COR-L47 (cell line): Measurements from ENCODE around the gene SMLR1.

ENCODE experiments used
- DNase-seq: peaks from one replicate; lab custom pipeline; 2025; lab: John Stamatoyannopoulos, UW

Gene SMLR1

DNA sequence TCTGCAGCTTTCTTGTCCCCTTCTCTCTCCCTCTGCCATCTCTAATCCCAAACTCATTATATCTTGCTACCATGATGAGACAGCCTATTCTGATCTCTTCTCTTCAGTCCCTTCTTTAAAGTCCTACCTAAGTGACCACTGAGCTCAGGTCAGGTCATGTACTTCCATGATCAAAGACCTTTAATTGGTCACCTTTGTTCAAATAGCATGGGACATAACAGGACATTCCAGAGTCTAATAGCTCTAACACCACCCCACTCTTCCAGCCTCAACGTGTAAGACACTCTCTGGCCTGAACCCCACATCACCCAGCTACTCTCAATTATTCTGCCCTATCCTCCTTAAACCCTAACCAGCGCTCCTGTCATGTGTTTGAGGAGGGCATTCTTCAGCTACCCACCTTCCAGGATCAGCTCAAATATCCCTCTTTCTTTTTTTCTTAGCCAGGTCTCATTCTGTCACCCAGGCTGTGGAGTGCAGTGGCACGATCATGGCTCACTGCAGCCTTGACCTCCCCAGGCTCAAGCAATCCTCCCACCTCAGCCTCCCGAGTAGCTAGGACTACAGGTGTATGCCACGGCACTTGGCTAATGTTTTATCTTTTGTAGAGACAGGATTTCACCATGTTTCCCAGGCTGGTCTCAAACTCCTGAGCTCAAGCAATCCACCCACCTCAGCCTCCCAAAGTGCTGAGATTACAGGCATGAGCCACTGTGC, 2.1 kb upstream of the SMLR1 start:
- no peak for DNase-seq

DNA sequence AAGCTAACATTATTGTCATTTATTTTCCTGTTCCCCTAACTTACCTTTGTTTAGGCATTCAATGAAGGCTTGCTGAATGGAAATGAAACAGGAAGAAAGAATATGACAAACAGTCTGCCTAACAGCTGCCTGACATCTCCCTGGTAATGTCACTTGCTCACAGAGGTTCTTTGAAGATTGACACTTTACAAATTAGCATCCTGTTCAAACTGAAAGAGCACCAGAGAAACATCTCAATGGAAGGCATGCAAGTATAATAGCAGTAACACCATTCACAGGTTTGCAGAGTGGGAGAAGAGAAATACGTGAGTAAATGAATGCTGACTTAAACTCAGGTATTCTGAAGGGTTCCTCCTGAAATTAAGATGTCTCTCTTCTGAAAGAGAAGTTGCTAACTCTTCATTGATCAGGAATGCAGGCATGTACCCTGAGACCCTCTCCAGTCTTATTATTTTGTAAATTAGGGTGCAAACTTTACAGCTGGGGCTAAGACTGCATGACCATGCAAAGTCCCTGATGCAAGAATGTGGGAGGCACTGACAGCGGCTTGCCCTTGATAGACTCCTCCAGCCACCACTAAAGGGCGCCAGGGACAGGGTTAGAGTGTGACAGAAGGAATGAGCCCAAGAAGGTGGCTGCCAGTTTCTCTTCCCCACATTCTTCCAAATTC, 1.3 kb upstream of the SMLR1 start:
- no peak for DNase-seq

- no peak for DNase-seq
These were observed 562 bp upstream of the SMLR1 start for GRCh38 chr6:130826442-130827246.

DNA sequence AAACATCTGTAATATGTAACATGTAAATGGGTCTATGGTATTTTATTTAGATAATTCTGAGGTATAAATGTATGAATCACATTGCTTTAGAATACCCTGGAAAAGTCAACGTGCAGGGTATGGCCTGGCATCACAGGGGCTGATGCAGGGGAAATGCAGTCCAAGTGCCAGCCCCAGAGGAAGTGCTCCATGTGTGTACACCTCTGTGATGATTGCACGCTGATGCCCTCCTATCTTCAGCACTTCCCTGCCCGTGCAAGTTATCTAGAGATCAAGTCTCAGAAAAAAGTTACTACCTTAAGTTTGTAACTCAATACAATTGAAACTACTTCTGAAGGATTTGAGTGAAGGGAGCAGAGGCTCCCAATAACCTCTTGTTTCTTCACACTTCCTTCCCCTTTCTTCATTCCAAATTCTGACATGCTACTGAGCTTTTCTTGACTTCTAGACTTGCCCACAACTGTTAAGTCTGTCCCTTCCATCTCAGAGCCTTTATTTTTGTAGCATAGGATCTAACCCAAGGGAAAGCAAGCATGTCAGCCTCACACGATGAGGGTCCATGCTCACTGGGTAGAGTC, 2.2 kb downstream of the SMLR1 start:
- no peak for DNase-seq

- DNase-seq, result no peak
These were observed 4.4 kb downstream of the SMLR1 start for GRCh38 chr6:130831607-130832006.

DNA sequence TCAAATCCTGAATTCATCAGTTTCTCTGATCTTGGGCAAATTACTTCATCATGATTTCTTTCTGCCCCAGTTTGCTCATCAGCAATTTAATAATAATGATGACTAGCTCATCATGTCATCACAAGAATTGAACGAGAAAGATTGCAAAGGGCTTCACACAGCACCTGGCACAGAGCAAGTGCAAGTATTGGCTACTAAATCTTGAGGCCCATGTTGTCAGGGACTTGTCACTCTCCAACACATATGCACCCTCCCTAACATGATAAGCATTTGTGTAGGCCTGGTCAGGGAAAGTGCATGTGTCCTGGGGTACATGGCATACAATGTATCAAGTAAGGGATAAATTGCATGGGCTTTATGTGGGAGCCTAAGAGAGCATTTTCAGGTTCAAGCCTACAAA, 6.4 kb downstream of the SMLR1 start:
- no peak for DNase-seq

GRCh38 chr6:130834482-130835251, 7.5 kb downstream of the SMLR1 start:
- no peak for DNase-seq

DNA sequence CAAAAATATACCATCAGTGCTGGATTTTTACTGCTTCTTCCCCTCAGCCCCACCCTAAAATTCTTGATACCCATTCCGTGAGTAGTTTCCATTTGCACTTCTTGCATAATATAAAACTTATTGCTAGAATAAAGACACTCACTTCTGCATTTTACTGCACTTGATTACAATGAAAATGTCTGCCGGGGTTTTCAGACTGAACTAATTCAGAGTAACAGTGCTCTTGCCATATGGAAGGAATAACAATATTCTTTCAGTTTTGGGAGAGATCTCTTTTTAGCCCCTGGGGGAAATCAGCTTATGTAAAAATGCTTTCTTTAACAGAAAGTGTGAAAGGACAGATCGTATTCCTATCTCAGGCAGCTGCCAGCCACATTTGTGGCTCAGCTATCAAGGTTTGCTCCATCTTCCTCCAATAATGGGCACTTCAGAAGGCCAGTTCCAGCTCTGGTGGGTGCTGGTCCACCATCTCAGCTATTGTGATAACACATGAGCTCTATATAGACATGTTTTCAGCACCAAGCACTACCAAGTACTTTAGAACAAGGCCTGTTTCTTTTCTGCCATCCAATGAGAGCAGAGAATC, 8.9 kb downstream of the SMLR1 start:
- no peak for DNase-seq

DNA sequence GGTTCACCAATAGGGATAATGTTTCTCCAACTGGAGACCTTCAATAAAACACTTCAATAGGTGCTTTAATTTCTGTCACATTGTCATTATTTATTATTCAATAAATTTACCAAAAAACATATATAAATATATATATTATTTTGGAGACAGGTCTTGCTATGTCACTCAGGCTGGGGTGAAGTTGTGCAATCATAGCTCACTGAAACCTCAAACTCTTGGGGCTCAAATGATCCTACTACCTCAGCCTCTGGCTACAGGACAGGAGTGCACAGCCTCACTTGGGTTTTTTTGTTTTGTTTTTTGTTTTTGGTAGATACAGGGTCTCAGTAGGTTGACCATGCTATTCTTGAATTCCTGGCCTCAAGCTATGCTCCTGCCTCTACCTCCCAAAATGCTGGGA, 9.9 kb downstream of the SMLR1 start:
- DNase-seq, result no peak

GRCh38 chr6:130838250-130838860, 11.1 kb downstream of the SMLR1 start:
- DNase-seq, result no peak

- DNase-seq, result no peak
These were observed 11.7 kb downstream of the SMLR1 start for GRCh38 chr6:130838951-130839350.

DNA sequence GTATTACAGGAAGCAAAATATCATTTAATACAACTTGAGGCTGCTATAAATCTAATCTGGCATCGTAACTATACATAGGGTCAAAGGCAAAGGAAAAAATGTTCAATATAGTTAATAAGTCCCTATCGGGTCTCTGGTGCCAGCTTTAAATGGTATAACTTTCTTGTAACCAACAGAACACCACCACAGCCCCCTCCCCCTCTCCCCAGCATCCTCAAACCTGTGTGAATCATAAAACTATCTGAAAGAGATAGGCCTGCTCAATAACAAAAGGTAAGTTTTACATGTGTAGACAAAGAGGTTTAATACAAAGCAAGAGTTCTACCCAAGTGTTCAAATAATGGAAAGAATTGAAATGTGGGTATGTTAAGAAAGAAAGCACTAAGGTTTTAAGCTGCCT, 12.2 kb downstream of the SMLR1 start:
- DNase-seq, result no peak

DNA sequence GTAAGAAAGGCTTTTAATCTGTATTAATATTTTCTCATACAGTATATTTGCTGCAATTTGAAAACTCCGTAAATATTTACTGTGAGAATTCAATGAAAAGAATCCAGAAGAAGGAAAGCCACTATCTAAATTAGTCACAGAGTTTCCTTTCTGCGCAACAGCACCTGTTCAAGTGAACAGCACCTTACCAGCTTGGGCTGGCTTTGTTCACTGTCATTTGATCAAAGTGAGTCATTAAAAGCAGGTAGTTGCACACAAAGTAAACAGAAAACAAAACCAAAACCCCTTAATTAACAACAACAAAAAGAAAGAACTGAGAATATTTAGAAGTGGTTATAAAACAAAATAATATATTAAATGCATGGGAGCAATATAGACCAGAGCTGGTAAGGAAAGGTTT, 12.8 kb downstream of the SMLR1 start:
- DNase-seq, result no peak

DNA sequence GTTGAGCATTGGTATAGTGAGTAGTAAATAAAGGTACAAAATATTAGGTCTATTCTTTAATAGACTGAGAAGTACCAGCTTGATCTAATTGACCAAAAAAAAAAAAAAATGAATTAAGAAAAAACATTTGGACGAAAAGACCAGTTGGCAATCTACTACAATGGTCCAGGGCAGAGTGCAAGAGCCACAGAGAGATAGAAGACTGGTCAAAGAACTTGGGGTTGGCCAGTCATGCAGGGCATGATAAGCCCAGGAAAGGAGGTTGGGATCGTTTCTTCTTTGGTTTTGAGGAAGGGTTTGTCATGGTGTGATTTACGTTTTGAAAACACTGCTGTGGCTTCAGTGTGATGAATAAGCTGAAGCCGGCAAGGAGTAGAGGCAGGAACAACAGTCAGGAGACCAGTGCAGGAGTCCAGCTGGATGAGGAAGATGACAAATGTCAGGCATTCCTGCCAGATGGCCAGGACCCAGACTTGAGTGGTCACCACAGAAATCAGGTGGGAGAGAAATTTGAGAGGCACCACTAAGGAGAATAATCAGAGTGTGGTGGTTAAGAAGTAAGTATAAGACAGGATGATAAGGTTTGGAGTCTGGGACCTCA, 14.0 kb downstream of the SMLR1 start:
- DNase-seq, result no peak

- no peak for DNase-seq
These were observed 16.5 kb downstream of the SMLR1 start for GRCh38 chr6:130843575-130844320.

GRCh38 chr6:130846501-130846900, 19.3 kb downstream of the SMLR1 start:
- no peak for DNase-seq

DNA sequence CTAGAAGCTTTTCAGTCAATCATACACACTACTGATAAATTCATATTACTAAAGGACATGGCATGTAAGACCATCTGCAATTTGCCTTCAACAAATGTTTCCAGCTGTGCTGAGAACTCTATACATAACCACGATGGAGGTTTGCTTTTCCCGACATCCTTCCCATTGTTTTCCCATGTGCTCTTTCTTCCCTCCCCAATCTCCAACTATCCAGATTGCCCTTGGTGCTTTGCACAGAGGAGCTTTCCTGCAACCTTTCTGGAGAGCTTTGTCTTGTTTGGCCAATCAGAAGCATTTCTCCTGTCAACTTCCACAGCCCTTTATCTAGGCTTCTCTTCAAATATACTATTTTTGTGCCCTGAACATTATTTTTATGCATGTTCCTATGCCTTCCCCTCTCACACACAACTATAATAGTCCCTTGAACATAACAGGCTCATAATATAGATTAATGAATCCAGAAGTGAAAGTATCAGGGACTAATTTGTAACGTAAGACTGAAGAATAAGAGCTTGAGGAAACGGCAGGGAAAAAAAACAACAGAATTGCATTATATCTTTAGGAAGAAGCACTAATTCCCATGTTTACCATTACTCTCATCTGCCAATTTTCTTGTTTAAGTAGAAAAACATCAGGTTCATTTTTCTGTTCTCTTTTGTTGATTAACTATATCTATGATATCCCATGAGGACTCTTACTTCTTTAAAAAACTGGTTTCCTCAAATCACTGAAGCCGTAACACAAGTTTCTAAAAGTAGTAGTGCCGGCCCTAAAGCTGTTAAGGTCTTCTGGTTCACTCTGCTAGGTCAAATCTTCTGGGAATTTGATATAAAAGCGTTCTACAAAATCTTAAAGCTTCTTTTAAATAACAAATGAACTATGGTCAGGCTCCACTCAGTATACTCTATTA, 20.1 kb downstream of the SMLR1 start:
- DNase-seq, result no peak

GRCh38 chr6:130848945-130849344, 21.7 kb downstream of the SMLR1 start:
- DNase-seq, result no peak

DNA sequence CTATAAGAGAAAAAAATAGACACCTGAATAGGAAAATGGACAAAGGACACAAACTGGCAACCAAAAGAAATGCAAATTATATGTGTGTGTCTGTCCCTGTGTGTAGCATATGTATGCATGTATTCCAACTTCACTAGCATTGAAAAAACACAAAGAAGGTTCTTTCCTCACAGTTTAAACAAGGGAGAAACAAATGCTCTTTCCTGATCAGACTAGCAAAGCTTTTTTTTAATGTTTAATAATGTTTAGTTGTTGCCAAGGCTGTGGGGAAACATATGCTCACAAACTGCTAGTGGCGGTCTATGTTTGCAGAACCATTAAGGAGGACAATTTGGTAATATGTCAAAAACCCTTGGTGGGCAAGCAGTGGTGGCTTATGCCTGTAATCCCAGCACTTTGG, 22.4 kb downstream of the SMLR1 start:
- no peak for DNase-seq
